HG03103 (cell line): ENCODE results near the gene ERICH6.
A peak's percentile ranks its signal among the peaks of the same experiment; 100 is the strongest.

Experiments used
- ATAC-seq: cut with Tn5 transposase; IDR thresholded peaks from one replicate; pipeline ENCODE4 v1.9.1; 2021; ENCODE audit warnings: low read depth; ENCODE audit not compliant: unreplicated experiment

Gene ERICH6

GRCh38 chr3:150703756-150704344, at the start of gene ERICH6:
TSS of gene ERICH6 (minus strand) at chr3:150703920. CDS start at chr3:150703898, 22 bp downstream.
- ATAC-seq = peak; percentile 99

- no peak for ATAC-seq
Observed at GRCh38 chr3:150751781-150752263, 48.1 kb upstream of the ERICH6 start.

GRCh38 chr3:150749255-150749654, 45.5 kb upstream of the ERICH6 start:
- no peak for ATAC-seq

- ATAC-seq = no peak
Observed at GRCh38 chr3:150748684-150749047, 44.9 kb upstream of the ERICH6 start.

- no peak for ATAC-seq
Observed at GRCh38 chr3:150747886-150748683, 44.4 kb upstream of the ERICH6 start.

GRCh38 chr3:150746791-150747590, 43.3 kb upstream of the ERICH6 start:
- ATAC-seq = no peak

GRCh38 chr3:150745832-150746231, 42.1 kb upstream of the ERICH6 start:
- no peak for ATAC-seq

GRCh38 chr3:150744919-150745211, 41.1 kb upstream of the ERICH6 start:
- no peak for ATAC-seq

GRCh38 chr3:150744041-150744918, 40.6 kb upstream of the ERICH6 start:
- no peak for ATAC-seq

- ATAC-seq = no peak
Observed at GRCh38 chr3:150743508-150743907, 39.8 kb upstream of the ERICH6 start.

GRCh38 chr3:150742679-150743078, 39.0 kb upstream of the ERICH6 start:
- ATAC-seq = no peak

- no peak for ATAC-seq
Observed at GRCh38 chr3:150742141-150742523, 38.4 kb upstream of the ERICH6 start.

GRCh38 chr3:150741497-150742140, 37.9 kb upstream of the ERICH6 start:
- no peak for ATAC-seq

GRCh38 chr3:150740733-150741496, 37.2 kb upstream of the ERICH6 start:
- ATAC-seq = no peak

- ATAC-seq = peak; percentile 40
Observed at GRCh38 chr3:150739877-150740645, 36.3 kb upstream of the ERICH6 start.

- peak; percentile 30 for ATAC-seq
Observed at GRCh38 chr3:150739200-150739863, 35.6 kb upstream of the ERICH6 start.

GRCh38 chr3:150738688-150739087, 35.0 kb upstream of the ERICH6 start:
- no peak for ATAC-seq
